Suprapubic skin (tissue), 4 donors: ENCODE data around the gene TLL1.

Source experiments
- EP300 ChIP-seq: sonication (generic); formaldehyde crosslinking; IDR thresholded peaks from one replicate; pipeline ENCODE4 v1.6.1; 2017; ENCODE audit warnings: antibody characterized with exemption
- POLR2A ChIP-seq, 2 donors: fragments of 450-650 bp; IDR thresholded peaks; one replicate each; pipeline ENCODE4 v1.6.1; 2017; ENCODE audit warnings: antibody characterized with exemption in 2 of 2, mild to moderate bottlenecking in 2 of 2, moderate library complexity in 2 of 2
- POLR2AphosphoS5 ChIP-seq, 3 donors: sonication (generic); formaldehyde crosslinking; IDR thresholded peaks; one replicate each; pipeline ENCODE4 v1.6.1; 2017; ENCODE audit warnings: antibody characterized with exemption in 3 of 3
- TF ChIP-seq, protein P1 (sequence below), 2 donors: fragments of 200-600 bp in 1 of 2; fragments of 450-650 bp in 1 of 2; sonication (generic) in 1 of 2; IDR thresholded peaks; one replicate each; pipeline ENCODE4 v1.5.1; 2016 to 2019; ENCODE audit warnings: antibody characterized with exemption in 2 of 2, mild to moderate bottlenecking in 1 of 2, moderate library complexity in 1 of 2

DNA sequence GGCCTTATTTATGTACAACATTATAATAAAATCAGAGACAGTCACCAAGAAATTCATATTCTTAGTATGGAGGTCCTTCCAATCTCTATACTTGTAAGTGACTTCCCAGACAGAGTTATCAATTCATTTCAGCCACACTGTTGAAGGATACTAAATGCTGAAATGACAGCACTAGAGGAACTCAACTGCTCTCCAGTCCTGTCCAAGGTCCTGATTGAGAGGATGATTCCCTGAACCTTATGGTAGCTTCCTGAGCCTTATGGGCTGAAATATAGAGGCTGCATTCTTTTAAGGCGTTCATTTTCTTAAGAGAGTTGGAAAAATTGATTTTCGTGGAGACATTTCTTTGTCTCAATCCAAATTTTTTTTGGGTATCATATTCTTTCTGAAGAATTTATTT is 205.9 kb downstream of the TLL1 start:
- TF ChIP-seq, protein P1, sequence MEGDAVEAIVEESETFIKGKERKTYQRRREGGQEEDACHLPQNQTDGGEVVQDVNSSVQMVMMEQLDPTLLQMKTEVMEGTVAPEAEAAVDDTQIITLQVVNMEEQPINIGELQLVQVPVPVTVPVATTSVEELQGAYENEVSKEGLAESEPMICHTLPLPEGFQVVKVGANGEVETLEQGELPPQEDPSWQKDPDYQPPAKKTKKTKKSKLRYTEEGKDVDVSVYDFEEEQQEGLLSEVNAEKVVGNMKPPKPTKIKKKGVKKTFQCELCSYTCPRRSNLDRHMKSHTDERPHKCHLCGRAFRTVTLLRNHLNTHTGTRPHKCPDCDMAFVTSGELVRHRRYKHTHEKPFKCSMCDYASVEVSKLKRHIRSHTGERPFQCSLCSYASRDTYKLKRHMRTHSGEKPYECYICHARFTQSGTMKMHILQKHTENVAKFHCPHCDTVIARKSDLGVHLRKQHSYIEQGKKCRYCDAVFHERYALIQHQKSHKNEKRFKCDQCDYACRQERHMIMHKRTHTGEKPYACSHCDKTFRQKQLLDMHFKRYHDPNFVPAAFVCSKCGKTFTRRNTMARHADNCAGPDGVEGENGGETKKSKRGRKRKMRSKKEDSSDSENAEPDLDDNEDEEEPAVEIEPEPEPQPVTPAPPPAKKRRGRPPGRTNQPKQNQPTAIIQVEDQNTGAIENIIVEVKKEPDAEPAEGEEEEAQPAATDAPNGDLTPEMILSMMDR (IDR thresholded peaks at IDR 0.05), result no peak
- TF ChIP-seq POLR2A (IDR thresholded peaks at IDR 0.05), result no peak
- TF ChIP-seq EP300, result no peak
- TF ChIP-seq POLR2AphosphoS5 (IDR thresholded peaks at IDR 0.05), result no peak
